NT2/D1 (cell line): ENCODE measurements around the gene KCNQ5.

ENCODE experiments used
- YY1 ChIP-seq: IDR thresholded peaks from 2 replicates; pipeline ENCODE4 v1.6.1; 2011; ENCODE audit not compliant: insufficient read length, insufficient read depth
- ZNF274 ChIP-seq: IDR thresholded peaks from 2 replicates; pipeline ENCODE4 v1.6.1; 2011; ENCODE audit warnings: mild to moderate bottlenecking, low read depth, low read length

GRCh38 chr6:72793641-72794395, 172.0 kb downstream of the KCNQ5 start:
- TF ChIP-seq ZNF274 (no peak), YY1 (no peak)
